ENCODE data around the gene CDH2. TPM values are rescaled to one million over a fixed set of nuclear protein-coding genes. Genes with fewer than 3 reads are reported as not detected.
A peak's percentile ranks its signal among the peaks of the same experiment; 100 is the strongest.
"Not testable (repeated sequence)": the region's sequence is repeated elsewhere in the genome, so short reads cannot be mapped to it uniquely, and the experiment has no call there.

The CDH2 gene
- total RNA-seq, 1 experiment from 2014 or later, result 42.3 TPM

DNA sequence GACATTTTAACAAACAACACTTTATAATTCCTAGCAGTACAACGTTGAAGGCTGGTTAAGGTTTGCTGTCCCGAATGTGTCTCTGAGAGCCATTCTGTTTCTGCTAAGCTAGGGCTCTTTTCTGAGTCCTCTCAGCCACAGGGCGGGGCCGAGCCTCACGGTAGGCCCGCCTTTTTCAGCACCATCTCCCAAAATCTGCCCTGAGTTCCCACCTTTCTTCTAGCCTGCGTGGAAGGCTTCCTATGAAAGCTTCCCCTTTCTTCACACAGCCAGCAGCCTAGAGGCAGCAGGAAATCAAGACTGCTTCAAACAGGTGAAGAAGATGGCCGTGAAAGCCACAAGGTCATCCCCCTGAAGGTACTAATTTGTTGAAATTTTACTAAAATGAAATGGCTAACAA is 255.5 kb downstream of the CDH2 start:
- H3K27ac ChIP-seq (ENCODE audit: low read length), result peak overlapping the region; percentile 51; the same call in 1 of the 2 replicates
- H3K4me3 ChIP-seq (ENCODE audit: low read depth in 2 of 2, low read length in 2 of 2), result peak overlapping the region; percentile 33 to 54
- H3K4me1 ChIP-seq (ENCODE audit: control insufficient read depth, insufficient read depth, low read length), result peaks cover 8% of the 10 kb centered on the region
- TF ChIP-seq TCF7L2 (IDR thresholded peaks at IDR 0.05; ENCODE audit: low read depth, low read length), result no peak
- TF ChIP-seq, protein P1, sequence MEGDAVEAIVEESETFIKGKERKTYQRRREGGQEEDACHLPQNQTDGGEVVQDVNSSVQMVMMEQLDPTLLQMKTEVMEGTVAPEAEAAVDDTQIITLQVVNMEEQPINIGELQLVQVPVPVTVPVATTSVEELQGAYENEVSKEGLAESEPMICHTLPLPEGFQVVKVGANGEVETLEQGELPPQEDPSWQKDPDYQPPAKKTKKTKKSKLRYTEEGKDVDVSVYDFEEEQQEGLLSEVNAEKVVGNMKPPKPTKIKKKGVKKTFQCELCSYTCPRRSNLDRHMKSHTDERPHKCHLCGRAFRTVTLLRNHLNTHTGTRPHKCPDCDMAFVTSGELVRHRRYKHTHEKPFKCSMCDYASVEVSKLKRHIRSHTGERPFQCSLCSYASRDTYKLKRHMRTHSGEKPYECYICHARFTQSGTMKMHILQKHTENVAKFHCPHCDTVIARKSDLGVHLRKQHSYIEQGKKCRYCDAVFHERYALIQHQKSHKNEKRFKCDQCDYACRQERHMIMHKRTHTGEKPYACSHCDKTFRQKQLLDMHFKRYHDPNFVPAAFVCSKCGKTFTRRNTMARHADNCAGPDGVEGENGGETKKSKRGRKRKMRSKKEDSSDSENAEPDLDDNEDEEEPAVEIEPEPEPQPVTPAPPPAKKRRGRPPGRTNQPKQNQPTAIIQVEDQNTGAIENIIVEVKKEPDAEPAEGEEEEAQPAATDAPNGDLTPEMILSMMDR (IDR thresholded peaks at IDR 0.05), result no peak
- no peak for TF ChIP-seq POLR2AphosphoS5 (IDR thresholded peaks at IDR 0.05; ENCODE audit: low read depth, low read length)
- no peak for TF ChIP-seq REST (IDR thresholded peaks at IDR 0.05; ENCODE audit: insufficient read depth in 1 of 2, low read depth in 2 of 2, low read length in 1 of 2)
- no peak for TF ChIP-seq SIN3A (IDR thresholded peaks at IDR 0.05; ENCODE audit: borderline replicate concordance, insufficient read depth, low read depth, low read length)
- in situ Hi-C loops (cut with HindIII; ENCODE audit: low pct_unique_long_range_greater_than_20kb, low sequenced_read_pairs), result no loop called here
- no TSS peak for BruUV-seq (replicated peaks)
- no peaks in the 10 kb centered on the region for H3K36me3 ChIP-seq (ENCODE audit: control insufficient read depth, insufficient read depth, low read length)
- ATAC-seq, result peak; percentile 72
- ChIA-PET POLR2A (no interaction called here), CTCF (no interaction called here)
- intact Hi-C loops (cut with micrococcal nuclease; ENCODE audit: unreplicated experiment), result no loop called here
- H3K9me3 ChIP-seq (ENCODE audit: control insufficient read depth, insufficient read depth, low read depth, low read length), result no peaks in the 10 kb centered on the region
- DNase-seq (ENCODE audit: low read depth, low spot score), result no peak
- H3K27me3 ChIP-seq (ENCODE audit: control insufficient read depth, insufficient read depth, low read length), result no peaks in the 10 kb centered on the region

- Histone ChIP-seq H3K4me3 (ENCODE audit: low read depth in 2 of 2, low read length in 2 of 2) (no peak overlapping the region), H3K27me3 (ENCODE audit: control insufficient read depth, insufficient read depth, low read length) (no peaks in the 10 kb centered on the region), H3K27ac (ENCODE audit: low read length) (no peak overlapping the region), H3K9me3 (ENCODE audit: control insufficient read depth, insufficient read depth, low read depth, low read length) (no peaks in the 10 kb centered on the region), H3K4me1 (ENCODE audit: control insufficient read depth, insufficient read depth, low read length) (peaks cover 8% of the 10 kb centered on the region), H3K36me3 (ENCODE audit: control insufficient read depth, insufficient read depth, low read length) (no peaks in the 10 kb centered on the region)
- DNase-seq (ENCODE audit: low read depth, low spot score) (no peak), ATAC-seq (no peak)
- ChIA-PET CTCF (no interaction called here), POLR2A (interaction anchor here (0.6 kb wide), 1 partner anchor 113 kb away, joined by 4 read pairs; no protein-coding TSS in a partner anchor)
- in situ Hi-C loops (cut with HindIII; ENCODE audit: low pct_unique_long_range_greater_than_20kb, low sequenced_read_pairs), result no loop called here
- BruUV-seq (replicated peaks), result no TSS peak
- no peak for TF ChIP-seq SIN3A (IDR thresholded peaks at IDR 0.05; ENCODE audit: borderline replicate concordance, insufficient read depth, low read depth, low read length)
- TF ChIP-seq POLR2AphosphoS5 (IDR thresholded peaks at IDR 0.05; ENCODE audit: low read depth, low read length), result no peak
- TF ChIP-seq, protein P1 (IDR thresholded peaks at IDR 0.05), result no peak
- intact Hi-C loops (cut with micrococcal nuclease; ENCODE audit: unreplicated experiment), result no loop called here
Measured at GRCh38 chr18:27920836-27921235, 256.1 kb downstream of the CDH2 start.

DNA sequence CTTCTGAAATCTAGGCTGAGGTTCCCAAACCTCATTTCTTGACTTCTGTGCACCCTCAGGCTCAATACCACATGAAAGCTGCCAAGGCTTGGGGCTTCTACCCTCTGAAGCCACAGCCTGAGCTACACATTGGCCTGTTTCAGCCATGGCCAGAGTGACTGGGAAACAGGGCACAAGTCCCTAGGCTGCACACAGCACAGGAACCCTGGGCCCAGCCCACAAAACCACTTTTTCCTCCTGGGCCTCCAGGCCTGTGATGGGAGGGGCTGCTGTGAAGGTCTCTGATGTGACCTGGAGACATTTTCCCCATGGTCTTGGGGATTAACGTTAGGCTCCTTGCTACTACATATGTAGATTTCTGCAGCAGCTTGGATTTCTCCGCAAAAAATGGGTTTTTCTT is 270.7 kb downstream of the CDH2 start:
- ATAC-seq; H3K4me1 ChIP-seq (ENCODE audit: control insufficient read depth, insufficient read depth, low read length); DNase-seq (ENCODE audit: low read depth, low spot score); H3K4me3 ChIP-seq (ENCODE audit: low read depth in 2 of 2, low read length in 2 of 2); CTCF ChIA-PET; H3K9me3 ChIP-seq (ENCODE audit: control insufficient read depth, insufficient read depth, low read depth, low read length); BruUV-seq (replicated peaks); POLR2A ChIA-PET; H3K27me3 ChIP-seq (ENCODE audit: control insufficient read depth, insufficient read depth, low read length); in situ Hi-C loops (cut with HindIII; ENCODE audit: low pct_unique_long_range_greater_than_20kb, low sequenced_read_pairs); intact Hi-C loops (cut with micrococcal nuclease; ENCODE audit: unreplicated experiment); H3K36me3 ChIP-seq (ENCODE audit: control insufficient read depth, insufficient read depth, low read length); H3K27ac ChIP-seq (ENCODE audit: low read length): not testable (repeated sequence)
